GM12878 (cell line): ENCODE data around the gene CNIH1. TPM values are rescaled to one million over a fixed set of nuclear protein-coding genes. Genes with fewer than 3 reads are reported as not detected.

Experiments
- ATAC-seq: fragments of 200-7000 bp; cut with Tn5 transposase; 3 replicates; pipeline ENCODE4 v1.9.1; 2020; ENCODE audit warnings: mild to moderate bottlenecking, moderate library complexity
- BruUV-seq: library from RNA; stranded (reverse); fragments of 400-500 nt; replicated peaks from 2 replicates; lab custom pipeline; 2021; lab: Mats Ljungman, UMichigan
- CTCF ChIA-PET: fragments of 300-600 bp; sonication (Branson Sonifier 250); formaldehyde crosslinking; extraction: SDS; loops from one replicate; lab custom pipeline; 2021; ENCODE audit warnings: inconsistent platforms; lab: Yijun Ruan, JAX
- POLR2A ChIA-PET: fragments of 350-600 bp; formaldehyde crosslinking; extraction: SDS; loops from one replicate; lab custom pipeline; 2021; ENCODE audit warnings: inconsistent platforms; lab: Charles Lee
- RAD21 ChIA-PET: fragments of 300-600 bp; sonication (Branson Sonifier 250); formaldehyde crosslinking; loops from one replicate; lab custom pipeline; 2023; ENCODE audit warnings: antibody characterized with exemption; ENCODE audit not compliant: unreplicated experiment; lab: Charles Lee
- SMC1A ChIA-PET: fragments of 300-600 bp; sonication (Branson Sonifier 250); formaldehyde crosslinking; loops from one replicate; lab custom pipeline; 2023; ENCODE audit not compliant: unreplicated experiment, uncharacterized antibody; lab: Charles Lee
- DNase-seq: peaks from one replicate; pipeline ENCODE4 v3.0.0-alpha.2; 2011; ENCODE audit warnings: low read depth, low spot score
- FAIRE-seq: peaks from 3 replicates; lab custom pipeline; 2011; peaks lifted over from hg19 to GRCh38; lab: Jason Lieb, UNC
- H2AFZ ChIP-seq: 2 replicates; pipeline ENCODE4 v1.6.0; 2011; ENCODE audit warnings: low read depth, low read length, control low read depth; ENCODE audit not compliant: control insufficient read depth
- H3K27ac ChIP-seq: 2 replicates; pipeline ENCODE4 v1.5.1; 2011; ENCODE audit warnings: control low read depth; ENCODE audit not compliant: control insufficient read depth, insufficient read depth
- H3K27me3 ChIP-seq, 2 experiments: replicated peaks in 1 of 2; 2 replicates each; pipeline versions ENCODE4 v1.6.0 to v1.6.1; 2011; ENCODE audit warnings: low read length in 1 of 2; ENCODE audit not compliant: control insufficient read depth in 2 of 2, insufficient read depth in 2 of 2
- H3K36me3 ChIP-seq, 2 experiments: 2 replicates each; pipeline ENCODE4 v1.5.1; 2011; ENCODE audit warnings: low read length in 1 of 2; ENCODE audit not compliant: control insufficient read depth in 2 of 2, insufficient read depth in 2 of 2
- H3K4me1 ChIP-seq: 2 replicates; pipeline ENCODE4 v1.6.1; 2011; ENCODE audit warnings: mild to moderate bottlenecking, low read length, moderate library complexity, mixed read lengths; ENCODE audit not compliant: control insufficient read depth, insufficient read depth
- H3K4me2 ChIP-seq: 2 replicates; pipeline ENCODE4 v1.6.0; 2011; ENCODE audit warnings: control low read depth; ENCODE audit not compliant: control insufficient read depth, insufficient read depth
- H3K4me3 ChIP-seq: fragments of 200-600 bp; sonication (generic); 2 replicates; pipeline ENCODE4 v1.5.1; 2016
- H3K79me2 ChIP-seq: 2 replicates; pipeline ENCODE4 v1.6.0; 2011; ENCODE audit warnings: low read length; ENCODE audit not compliant: control insufficient read depth, insufficient read depth
- H3K9ac ChIP-seq: 2 replicates; pipeline ENCODE4 v1.8.0; 2011; ENCODE audit warnings: low read length, control low read depth, mixed read lengths; ENCODE audit not compliant: control insufficient read depth, insufficient read depth
- H3K9me3 ChIP-seq: replicated peaks from 3 replicates; pipeline ENCODE4 v1.5.1; 2011; ENCODE audit warnings: mild to moderate bottlenecking, low read length; ENCODE audit not compliant: control insufficient read depth, insufficient read depth
- H4K20me1 ChIP-seq: 2 replicates; pipeline ENCODE4 v1.6.0; 2011; ENCODE audit not compliant: control insufficient read depth, insufficient read depth
- ASH2L ChIP-seq: fragments of 300-600, 200-600 bp; sonication (generic); IDR thresholded peaks from 2 replicates; pipeline ENCODE4 v1.6.1; 2017; ENCODE audit warnings: low read depth, mild to moderate bottlenecking, borderline replicate concordance
- ATF7 ChIP-seq: fragments of 450-650 bp; IDR thresholded peaks from 2 replicates; pipeline ENCODE4 v1.6.1; 2016; ENCODE audit warnings: low read depth, mild to moderate bottlenecking
- CREM ChIP-seq: IDR thresholded peaks from 2 replicates; pipeline ENCODE4 v1.6.1; 2014; ENCODE audit warnings: antibody characterized with exemption, low read depth
- GABPA ChIP-seq: IDR thresholded peaks from 2 replicates; pipeline ENCODE4 v1.6.1; 2014; ENCODE audit warnings: antibody characterized with exemption, low read depth, mild to moderate bottlenecking, inconsistent platforms
- HDAC2 ChIP-seq: fragments of 200-600 bp; sonication (generic); IDR thresholded peaks from 2 replicates; pipeline ENCODE4 v1.6.1; 2017
- IKZF2 ChIP-seq, 2 experiments: fragments of 450-650 bp; IDR thresholded peaks; 2 replicates each; pipeline ENCODE4 v1.6.1; 2017; ENCODE audit warnings: mild to moderate bottlenecking in 2 of 2, moderate library complexity in 2 of 2
- SP1 ChIP-seq: IDR thresholded peaks from one replicate; pipeline ENCODE4 v1.6.1; 2011; ENCODE audit warnings: low read depth, low read length
- SRF ChIP-seq, 2 experiments: IDR thresholded peaks; 2 replicates each; pipeline ENCODE4 v1.6.1; 2011; ENCODE audit warnings: low read depth in 2 of 2, low read length in 2 of 2, mild to moderate bottlenecking in 1 of 2, moderate library complexity in 1 of 2
- SUPT20H ChIP-seq: IDR thresholded peaks from 2 replicates; pipeline ENCODE4 v1.6.1; 2011; ENCODE audit warnings: low read depth, mild to moderate bottlenecking, low read length, moderate library complexity, borderline replicate concordance; ENCODE audit not compliant: control insufficient read depth
- YBX1 ChIP-seq: fragments of 450-650 bp; IDR thresholded peaks from 2 replicates; pipeline ENCODE4 v1.6.1; 2016; ENCODE audit warnings: antibody characterized with exemption
- in situ Hi-C: fragments of 300-500 bp; cut with MboI; formaldehyde crosslinking; loops from 9 replicates; pipeline ENCODE4 v1.14.3; 2018; ENCODE audit warnings: mixed read lengths
- intact Hi-C: fragments of 100-400 bp; cut with micrococcal nuclease; formaldehyde crosslinking; loops from one replicate; pipeline ENCODE4 v1.14.2; 2022; ENCODE audit not compliant: unreplicated experiment
- polyA plus RNA-seq, 11 experiments: library from polyadenylated mRNA; depleted of rRNA in 4 of 11; unstranded in 6 of 11; stranded (reverse) in 5 of 11; fragments of >200 nt; fragmentation: Nextera tagmentation in 4 of 11; fragmentation: Illumina TruSeq in 1 of 11; extraction: Ambion mirVana in 4 of 11; extraction: Trizol in 1 of 11; gene quantifications; 1 replicate in 1 of 11; 2 replicates in 10 of 11; pipeline versions ENCODE4 v1.2.1 to v1.2.3, GENCODE V29; 2011 to 2016; ENCODE audit warnings: inconsistent platforms in 2 of 11, missing spikeins in 2 of 11, low read depth in 1 of 11
- total RNA-seq, 4 experiments: library from RNA; depleted of rRNA in 3 of 4; stranded (reverse); fragments of >200 nt in 3 of 4; fragmentation: Illumina TruSeq in 1 of 4; extraction: Trizol in 1 of 4; gene quantifications; 2 replicates each; pipeline versions ENCODE4 v1.2.1 to v1.2.3, GENCODE V29; 2013 to 2021
- TF ChIP-seq, protein P1 (sequence below): fragments of 450-650 bp; IDR thresholded peaks from 2 replicates; pipeline ENCODE4 v1.6.1; 2018; ENCODE audit warnings: borderline replicate concordance, mild to moderate bottlenecking; ENCODE audit not compliant: partially characterized antibody
- TF ChIP-seq, protein P2 (sequence below): fragments of 450-650 bp; IDR thresholded peaks from 2 replicates; pipeline ENCODE4 v1.6.1; 2016; ENCODE audit warnings: mild to moderate bottlenecking
- TF ChIP-seq, protein P3 (sequence below): fragments of 450-650 bp; IDR thresholded peaks from 2 replicates; pipeline ENCODE4 v1.6.1; 2018; ENCODE audit warnings: mild to moderate bottlenecking, low read depth, moderate library complexity; ENCODE audit not compliant: partially characterized antibody

The CNIH1 gene
- total and polyA plus RNA-seq, 10 of the 15 experiments (the other 5 are each of a cell fraction or from before 2014, with no cell fraction given): 48.9 to 274 (median 110) TPM

DNA sequence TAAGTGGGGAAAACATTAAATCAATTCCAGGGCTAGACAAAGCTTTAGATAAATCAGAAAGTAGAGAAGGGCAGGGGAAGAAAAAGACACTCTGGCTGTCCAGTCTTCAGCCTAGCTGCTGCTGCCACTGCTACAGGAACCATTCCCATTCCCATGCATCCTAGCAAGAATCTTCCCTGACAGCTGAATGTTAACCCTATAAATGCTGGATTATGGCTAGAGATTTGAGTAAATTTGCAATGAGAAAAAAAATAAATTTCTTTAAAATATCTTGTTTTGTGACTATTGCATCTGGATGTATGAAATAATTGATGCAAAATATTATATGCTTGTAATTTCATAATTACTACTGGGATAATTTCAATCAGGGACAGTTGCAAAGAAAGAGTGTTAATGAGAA, 59.4 kb downstream of the CNIH1 start:
- ChIA-PET SMC1A (interaction anchor here (0.5 to 1.0 kb wide), 2 partner anchors 8 to 198 kb away, joined by 3 read pairs; no protein-coding TSS in a partner anchor), RAD21 (interaction anchor here (0.6 kb wide), 1 partner anchor 34 kb away, joined by 3 read pairs; no protein-coding TSS in a partner anchor), CTCF (interaction anchor here (0.9 to 1.3 kb wide), 2 partner anchors 13 to 39 kb away, joined by 3 read pairs; no protein-coding TSS in a partner anchor), POLR2A (no interaction called here)
- Histone ChIP-seq H3K79me2 (no peaks in the 10 kb centered on the region), H3K9ac (no peak overlapping the region), H2AFZ (no peak overlapping the region), H3K9me3 (no peaks in the 10 kb centered on the region), H3K27me3 (no peaks in the 10 kb centered on the region; a peak in 1 of 4 replicates), H3K4me2 (no peak overlapping the region), H3K4me3 (no peak overlapping the region), H3K36me3 (no peaks in the 10 kb centered on the region), H3K4me1 (no peaks in the 10 kb centered on the region), H4K20me1 (no peaks in the 10 kb centered on the region), H3K27ac (no peak overlapping the region)
- TF ChIP-seq, protein P1, sequence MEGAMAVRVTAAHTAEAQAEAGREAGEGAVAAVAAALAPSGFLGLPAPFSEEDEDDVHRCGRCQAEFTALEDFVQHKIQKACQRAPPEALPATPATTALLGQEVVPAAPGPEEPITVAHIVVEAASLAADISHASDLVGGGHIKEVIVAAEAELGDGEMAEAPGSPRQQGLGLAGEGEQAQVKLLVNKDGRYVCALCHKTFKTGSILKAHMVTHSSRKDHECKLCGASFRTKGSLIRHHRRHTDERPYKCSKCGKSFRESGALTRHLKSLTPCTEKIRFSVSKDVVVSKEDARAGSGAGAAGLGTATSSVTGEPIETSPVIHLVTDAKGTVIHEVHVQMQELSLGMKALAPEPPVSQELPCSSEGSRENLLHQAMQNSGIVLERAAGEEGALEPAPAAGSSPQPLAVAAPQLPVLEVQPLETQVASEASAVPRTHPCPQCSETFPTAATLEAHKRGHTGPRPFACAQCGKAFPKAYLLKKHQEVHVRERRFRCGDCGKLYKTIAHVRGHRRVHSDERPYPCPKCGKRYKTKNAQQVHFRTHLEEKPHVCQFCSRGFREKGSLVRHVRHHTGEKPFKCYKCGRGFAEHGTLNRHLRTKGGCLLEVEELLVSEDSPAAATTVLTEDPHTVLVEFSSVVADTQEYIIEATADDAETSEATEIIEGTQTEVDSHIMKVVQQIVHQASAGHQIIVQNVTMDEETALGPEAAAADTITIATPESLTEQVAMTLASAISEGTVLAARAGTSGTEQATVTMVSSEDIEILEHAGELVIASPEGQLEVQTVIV: no peak
- no peak for TF ChIP-seq SP1
- TF ChIP-seq SRF (IDR thresholded peaks at IDR 0.05; ENCODE audit: low read depth in 2 of 2, low read length in 2 of 2): no peak
- no peak for TF ChIP-seq ATF7
- TF ChIP-seq ASH2L: no peak
- no peak for TF ChIP-seq IKZF2 (IDR thresholded peaks at IDR 0.05)
- no peak for TF ChIP-seq CREM
- TF ChIP-seq HDAC2: no peak
- no peak for TF ChIP-seq YBX1
- TF ChIP-seq, protein P2, sequence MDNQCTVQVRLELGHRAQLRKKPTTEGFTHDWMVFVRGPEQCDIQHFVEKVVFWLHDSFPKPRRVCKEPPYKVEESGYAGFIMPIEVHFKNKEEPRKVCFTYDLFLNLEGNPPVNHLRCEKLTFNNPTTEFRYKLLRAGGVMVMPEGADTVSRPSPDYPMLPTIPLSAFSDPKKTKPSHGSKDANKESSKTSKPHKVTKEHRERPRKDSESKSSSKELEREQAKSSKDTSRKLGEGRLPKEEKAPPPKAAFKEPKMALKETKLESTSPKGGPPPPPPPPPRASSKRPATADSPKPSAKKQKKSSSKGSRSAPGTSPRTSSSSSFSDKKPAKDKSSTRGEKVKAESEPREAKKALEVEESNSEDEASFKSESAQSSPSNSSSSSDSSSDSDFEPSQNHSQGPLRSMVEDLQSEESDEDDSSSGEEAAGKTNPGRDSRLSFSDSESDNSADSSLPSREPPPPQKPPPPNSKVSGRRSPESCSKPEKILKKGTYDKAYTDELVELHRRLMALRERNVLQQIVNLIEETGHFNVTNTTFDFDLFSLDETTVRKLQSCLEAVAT: no peak
- TF ChIP-seq GABPA: no peak
- TF ChIP-seq, protein P3, sequence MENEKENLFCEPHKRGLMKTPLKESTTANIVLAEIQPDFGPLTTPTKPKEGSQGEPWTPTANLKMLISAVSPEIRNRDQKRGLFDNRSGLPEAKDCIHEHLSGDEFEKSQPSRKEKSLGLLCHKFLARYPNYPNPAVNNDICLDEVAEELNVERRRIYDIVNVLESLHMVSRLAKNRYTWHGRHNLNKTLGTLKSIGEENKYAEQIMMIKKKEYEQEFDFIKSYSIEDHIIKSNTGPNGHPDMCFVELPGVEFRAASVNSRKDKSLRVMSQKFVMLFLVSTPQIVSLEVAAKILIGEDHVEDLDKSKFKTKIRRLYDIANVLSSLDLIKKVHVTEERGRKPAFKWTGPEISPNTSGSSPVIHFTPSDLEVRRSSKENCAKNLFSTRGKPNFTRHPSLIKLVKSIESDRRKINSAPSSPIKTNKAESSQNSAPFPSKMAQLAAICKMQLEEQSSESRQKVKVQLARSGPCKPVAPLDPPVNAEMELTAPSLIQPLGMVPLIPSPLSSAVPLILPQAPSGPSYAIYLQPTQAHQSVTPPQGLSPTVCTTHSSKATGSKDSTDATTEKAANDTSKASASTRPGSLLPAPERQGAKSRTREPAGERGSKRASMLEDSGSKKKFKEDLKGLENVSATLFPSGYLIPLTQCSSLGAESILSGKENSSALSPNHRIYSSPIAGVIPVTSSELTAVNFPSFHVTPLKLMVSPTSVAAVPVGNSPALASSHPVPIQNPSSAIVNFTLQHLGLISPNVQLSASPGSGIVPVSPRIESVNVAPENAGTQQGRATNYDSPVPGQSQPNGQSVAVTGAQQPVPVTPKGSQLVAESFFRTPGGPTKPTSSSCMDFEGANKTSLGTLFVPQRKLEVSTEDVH: no peak
- no peak for TF ChIP-seq SUPT20H
- intact Hi-C loops: no loop called here
- in situ Hi-C loops: no loop called here
- no TSS peak for BruUV-seq
- DNase-seq: no peak
- FAIRE-seq: no peak
- ATAC-seq: no peak
